SK-N-SH treated with all-trans-retinoic acid at 6 μM for 48 hours (cell line): ENCODE data around the gene NUMB.

Experiments
- ATAC-seq: fragments of 200-7000 bp; cut with Tn5 transposase; 3 replicates; pipeline ENCODE4 v1.9.1; 2020; ENCODE audit warnings: mild to moderate bottlenecking, moderate library complexity
- ARNTL ChIP-seq: fragments of 450-650 bp; formaldehyde crosslinking; IDR thresholded peaks from 2 replicates; pipeline ENCODE4 v1.5.0; 2020; ENCODE audit warnings: low read depth, mild to moderate bottlenecking, moderate library complexity, borderline replicate concordance
- BACH2 ChIP-seq: fragments of 250-450 bp; sonication (Bioruptor Pico); IDR thresholded peaks from 2 replicates; pipeline ENCODE4 v1.9.0; 2021; ENCODE audit warnings: mild to moderate bottlenecking, borderline replicate concordance
- CSDC2 ChIP-seq: fragments of 250-450 bp; sonication (Bioruptor Pico); IDR thresholded peaks from 2 replicates; pipeline ENCODE4 v1.5.0; 2020; ENCODE audit warnings: mild to moderate bottlenecking, moderate library complexity
- ESRRG ChIP-seq: fragments of 250-450 bp; sonication (Bioruptor Pico); IDR thresholded peaks from 2 replicates; pipeline ENCODE4 v1.6.1; 2021; ENCODE audit warnings: mild to moderate bottlenecking
- GLIS3 ChIP-seq: fragments of 250-450 bp; sonication (Bioruptor Pico); IDR thresholded peaks from 2 replicates; pipeline ENCODE4 v1.5.0; 2020; ENCODE audit warnings: mild to moderate bottlenecking, moderate library complexity
- ISL1 ChIP-seq: fragments of 250-450 bp; sonication (Bioruptor Pico); IDR thresholded peaks from 2 replicates; pipeline ENCODE4 v2.1.2; 2022; ENCODE audit warnings: mild to moderate bottlenecking, moderate library complexity
- OSR1 ChIP-seq: fragments of 250-450 bp; sonication (Bioruptor Pico); IDR thresholded peaks from 2 replicates; pipeline ENCODE4 v1.8.0; 2022; ENCODE audit warnings: moderate library complexity, mild to moderate bottlenecking, inconsistent platforms
- PPARA ChIP-seq: fragments of 250-450 bp; sonication (Bioruptor Pico); IDR thresholded peaks from 2 replicates; pipeline ENCODE4 v1.5.0; 2020; ENCODE audit warnings: mild to moderate bottlenecking, borderline replicate concordance
- RARB ChIP-seq: fragments of 250-450 bp; sonication (Bioruptor Pico); IDR thresholded peaks from 2 replicates; pipeline ENCODE4 v1.8.0; 2021; ENCODE audit warnings: mild to moderate bottlenecking, moderate library complexity
- SNAI2 ChIP-seq: fragments of 250-450 bp; sonication (Bioruptor Pico); IDR thresholded peaks from 2 replicates; pipeline ENCODE4 v1.5.0; 2020; ENCODE audit warnings: mild to moderate bottlenecking, moderate library complexity
- TCF4 ChIP-seq: fragments of 250-450 bp; sonication (Bioruptor Pico); IDR thresholded peaks from 2 replicates; pipeline ENCODE4 v1.8.0; 2021; ENCODE audit warnings: mild to moderate bottlenecking, moderate library complexity, borderline replicate concordance
- TOX ChIP-seq: fragments of 250-450 bp; sonication (Bioruptor Pico); IDR thresholded peaks from 2 replicates; pipeline ENCODE4 v1.8.0; 2021; ENCODE audit warnings: mild to moderate bottlenecking, moderate library complexity, borderline replicate concordance
- ZC3H10 ChIP-seq: fragments of 250-450 bp; sonication (Bioruptor Pico); IDR thresholded peaks from 2 replicates; pipeline ENCODE4 v1.5.1; 2021; ENCODE audit warnings: mild to moderate bottlenecking, moderate library complexity
- ZFP3 ChIP-seq: fragments of 250-450 bp; sonication (Bioruptor Pico); IDR thresholded peaks from 2 replicates; pipeline ENCODE4 v1.5.0; 2020; ENCODE audit warnings: mild to moderate bottlenecking, moderate library complexity
- ZFP30 ChIP-seq: fragments of 450-650 bp; formaldehyde crosslinking; IDR thresholded peaks from 2 replicates; pipeline ENCODE4 v1.5.0; 2022; ENCODE audit warnings: mild to moderate bottlenecking, moderate library complexity
- ZNF8 ChIP-seq: fragments of 450-650 bp; formaldehyde crosslinking; IDR thresholded peaks from 2 replicates; pipeline ENCODE4 v1.5.0; 2020; ENCODE audit warnings: mild to moderate bottlenecking, moderate library complexity
- TF ChIP-seq, protein P1 (sequence below): fragments of 250-450 bp; sonication (Bioruptor Pico); IDR thresholded peaks from 2 replicates; pipeline ENCODE4 v1.5.1; 2021; ENCODE audit warnings: mild to moderate bottlenecking, moderate library complexity
- TF ChIP-seq, protein P2 (sequence below): fragments of 250-450 bp; sonication (Bioruptor Pico); IDR thresholded peaks from 2 replicates; pipeline ENCODE4 v1.5.0; 2020; ENCODE audit warnings: mild to moderate bottlenecking, moderate library complexity
- TF ChIP-seq, protein P3 (sequence below): fragments of 250-450 bp; sonication (Bioruptor Pico); IDR thresholded peaks from 2 replicates; pipeline ENCODE4 v1.5.1; 2020; ENCODE audit warnings: low read depth, mild to moderate bottlenecking, moderate library complexity
- TF ChIP-seq, protein P4 (sequence below): fragments of 250-450 bp; sonication (Bioruptor Pico); IDR thresholded peaks from 2 replicates; pipeline ENCODE4 v1.8.0; 2020; ENCODE audit warnings: mild to moderate bottlenecking, moderate library complexity, borderline replicate concordance

The NUMB gene

DNA sequence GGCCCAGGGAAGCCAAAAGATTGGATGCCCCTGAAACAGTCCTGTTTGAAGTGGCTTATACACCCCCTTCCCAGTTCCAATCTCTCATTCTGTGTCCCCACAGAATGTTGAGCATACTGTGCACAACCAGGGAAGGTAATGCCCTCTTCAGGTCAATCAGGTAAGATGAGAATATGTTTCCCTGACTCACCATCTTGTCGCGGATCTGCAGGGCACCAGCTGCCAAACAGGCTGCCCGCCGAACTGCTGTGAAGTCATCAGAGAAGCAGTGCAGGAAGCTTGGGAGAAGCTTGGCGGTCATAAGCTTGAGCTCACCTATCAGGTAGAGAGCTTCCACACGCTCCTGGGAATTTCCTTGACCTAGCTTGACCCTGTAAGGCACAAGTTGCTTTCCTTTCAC is 42.0 kb upstream of the NUMB start:
- no peak for TF ChIP-seq ESRRG (CRISPR knock-in tag)
- TF ChIP-seq TOX (CRISPR knock-in tag): no peak
- TF ChIP-seq, protein P1, sequence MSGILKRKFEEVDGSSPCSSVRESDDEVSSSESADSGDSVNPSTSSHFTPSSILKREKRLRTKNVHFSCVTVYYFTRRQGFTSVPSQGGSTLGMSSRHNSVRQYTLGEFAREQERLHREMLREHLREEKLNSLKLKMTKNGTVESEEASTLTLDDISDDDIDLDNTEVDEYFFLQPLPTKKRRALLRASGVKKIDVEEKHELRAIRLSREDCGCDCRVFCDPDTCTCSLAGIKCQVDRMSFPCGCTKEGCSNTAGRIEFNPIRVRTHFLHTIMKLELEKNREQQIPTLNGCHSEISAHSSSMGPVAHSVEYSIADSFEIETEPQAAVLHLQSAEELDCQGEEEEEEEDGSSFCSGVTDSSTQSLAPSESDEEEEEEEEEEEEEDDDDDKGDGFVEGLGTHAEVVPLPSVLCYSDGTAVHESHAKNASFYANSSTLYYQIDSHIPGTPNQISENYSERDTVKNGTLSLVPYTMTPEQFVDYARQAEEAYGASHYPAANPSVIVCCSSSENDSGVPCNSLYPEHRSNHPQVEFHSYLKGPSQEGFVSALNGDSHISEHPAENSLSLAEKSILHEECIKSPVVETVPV: no peak
- no peak for TF ChIP-seq ZNF8 (CRISPR knock-in tag)
- TF ChIP-seq CSDC2 (CRISPR knock-in tag): no peak
- TF ChIP-seq, protein P2, sequence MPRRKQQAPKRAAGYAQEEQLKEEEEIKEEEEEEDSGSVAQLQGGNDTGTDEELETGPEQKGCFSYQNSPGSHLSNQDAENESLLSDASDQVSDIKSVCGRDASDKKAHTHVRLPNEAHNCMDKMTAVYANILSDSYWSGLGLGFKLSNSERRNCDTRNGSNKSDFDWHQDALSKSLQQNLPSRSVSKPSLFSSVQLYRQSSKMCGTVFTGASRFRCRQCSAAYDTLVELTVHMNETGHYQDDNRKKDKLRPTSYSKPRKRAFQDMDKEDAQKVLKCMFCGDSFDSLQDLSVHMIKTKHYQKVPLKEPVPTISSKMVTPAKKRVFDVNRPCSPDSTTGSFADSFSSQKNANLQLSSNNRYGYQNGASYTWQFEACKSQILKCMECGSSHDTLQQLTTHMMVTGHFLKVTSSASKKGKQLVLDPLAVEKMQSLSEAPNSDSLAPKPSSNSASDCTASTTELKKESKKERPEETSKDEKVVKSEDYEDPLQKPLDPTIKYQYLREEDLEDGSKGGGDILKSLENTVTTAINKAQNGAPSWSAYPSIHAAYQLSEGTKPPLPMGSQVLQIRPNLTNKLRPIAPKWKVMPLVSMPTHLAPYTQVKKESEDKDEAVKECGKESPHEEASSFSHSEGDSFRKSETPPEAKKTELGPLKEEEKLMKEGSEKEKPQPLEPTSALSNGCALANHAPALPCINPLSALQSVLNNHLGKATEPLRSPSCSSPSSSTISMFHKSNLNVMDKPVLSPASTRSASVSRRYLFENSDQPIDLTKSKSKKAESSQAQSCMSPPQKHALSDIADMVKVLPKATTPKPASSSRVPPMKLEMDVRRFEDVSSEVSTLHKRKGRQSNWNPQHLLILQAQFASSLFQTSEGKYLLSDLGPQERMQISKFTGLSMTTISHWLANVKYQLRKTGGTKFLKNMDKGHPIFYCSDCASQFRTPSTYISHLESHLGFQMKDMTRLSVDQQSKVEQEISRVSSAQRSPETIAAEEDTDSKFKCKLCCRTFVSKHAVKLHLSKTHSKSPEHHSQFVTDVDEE (CRISPR knock-in tag): no peak
- no peak for TF ChIP-seq PPARA (CRISPR knock-in tag)
- no peak for TF ChIP-seq ZC3H10
- TF ChIP-seq, protein P3, sequence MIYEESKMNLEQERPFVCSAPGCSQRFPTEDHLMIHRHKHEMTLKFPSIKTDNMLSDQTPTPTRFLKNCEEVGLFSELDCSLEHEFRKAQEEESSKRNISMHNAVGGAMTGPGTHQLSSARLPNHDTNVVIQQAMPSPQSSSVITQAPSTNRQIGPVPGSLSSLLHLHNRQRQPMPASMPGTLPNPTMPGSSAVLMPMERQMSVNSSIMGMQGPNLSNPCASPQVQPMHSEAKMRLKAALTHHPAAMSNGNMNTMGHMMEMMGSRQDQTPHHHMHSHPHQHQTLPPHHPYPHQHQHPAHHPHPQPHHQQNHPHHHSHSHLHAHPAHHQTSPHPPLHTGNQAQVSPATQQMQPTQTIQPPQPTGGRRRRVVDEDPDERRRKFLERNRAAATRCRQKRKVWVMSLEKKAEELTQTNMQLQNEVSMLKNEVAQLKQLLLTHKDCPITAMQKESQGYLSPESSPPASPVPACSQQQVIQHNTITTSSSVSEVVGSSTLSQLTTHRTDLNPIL (CRISPR knock-in tag): no peak
- TF ChIP-seq ISL1 (CRISPR knock-in tag): no peak
- no peak for TF ChIP-seq TCF4 (CRISPR knock-in tag)
- no peak for TF ChIP-seq BACH2
- no peak for TF ChIP-seq ZFP3 (CRISPR knock-in tag)
- TF ChIP-seq OSR1: no peak
- no peak for TF ChIP-seq ARNTL (CRISPR knock-in tag)
- no peak for TF ChIP-seq RARB (CRISPR knock-in tag)
- no peak for TF ChIP-seq ZFP30
- no peak for ATAC-seq

DNA sequence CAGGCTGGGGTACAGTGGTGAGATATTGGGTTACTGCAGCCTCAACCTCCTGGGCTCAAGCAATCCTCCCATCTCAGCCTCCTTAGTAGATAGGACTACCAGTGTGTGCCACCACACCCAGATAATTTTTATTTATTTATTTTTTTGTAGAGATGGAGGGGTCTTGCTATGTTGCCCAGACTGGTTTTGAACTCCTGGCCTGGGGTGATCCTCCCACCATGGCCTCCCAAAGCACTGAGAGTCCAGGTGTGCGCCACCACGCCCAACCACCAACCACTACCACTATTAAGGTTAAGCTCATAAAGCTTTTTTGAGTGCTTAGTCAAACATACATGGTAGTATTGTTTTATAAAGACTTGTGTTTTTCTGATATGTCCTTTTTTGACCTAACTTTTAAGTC is 36.2 kb upstream of the NUMB start:
- no peak for ATAC-seq
- TF ChIP-seq OSR1 (no peak), TOX (CRISPR knock-in tag) (no peak), ZNF8 (CRISPR knock-in tag) (no peak), ARNTL (CRISPR knock-in tag) (no peak), CSDC2 (CRISPR knock-in tag) (no peak), SNAI2 (CRISPR knock-in tag) (no peak), ESRRG (CRISPR knock-in tag) (no peak), ISL1 (CRISPR knock-in tag) (no peak), ZC3H10 (no peak), TCF4 (CRISPR knock-in tag) (no peak), RARB (CRISPR knock-in tag) (no peak), BACH2 (no peak), GLIS3 (CRISPR knock-in tag) (no peak)
- TF ChIP-seq, protein P3 (CRISPR knock-in tag): no peak
- TF ChIP-seq, protein P4, sequence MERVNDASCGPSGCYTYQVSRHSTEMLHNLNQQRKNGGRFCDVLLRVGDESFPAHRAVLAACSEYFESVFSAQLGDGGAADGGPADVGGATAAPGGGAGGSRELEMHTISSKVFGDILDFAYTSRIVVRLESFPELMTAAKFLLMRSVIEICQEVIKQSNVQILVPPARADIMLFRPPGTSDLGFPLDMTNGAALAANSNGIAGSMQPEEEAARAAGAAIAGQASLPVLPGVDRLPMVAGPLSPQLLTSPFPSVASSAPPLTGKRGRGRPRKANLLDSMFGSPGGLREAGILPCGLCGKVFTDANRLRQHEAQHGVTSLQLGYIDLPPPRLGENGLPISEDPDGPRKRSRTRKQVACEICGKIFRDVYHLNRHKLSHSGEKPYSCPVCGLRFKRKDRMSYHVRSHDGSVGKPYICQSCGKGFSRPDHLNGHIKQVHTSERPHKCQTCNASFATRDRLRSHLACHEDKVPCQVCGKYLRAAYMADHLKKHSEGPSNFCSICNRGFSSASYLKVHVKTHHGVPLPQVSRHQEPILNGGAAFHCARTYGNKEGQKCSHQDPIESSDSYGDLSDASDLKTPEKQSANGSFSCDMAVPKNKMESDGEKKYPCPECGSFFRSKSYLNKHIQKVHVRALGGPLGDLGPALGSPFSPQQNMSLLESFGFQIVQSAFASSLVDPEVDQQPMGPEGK (CRISPR knock-in tag): no peak
- TF ChIP-seq, protein P2 (CRISPR knock-in tag): no peak
- TF ChIP-seq, protein P1: no peak
